ENCODE measurements around the gene SCYL3.

SCYL3 gene

GRCh38 chr1:169853341-169853740 is 40.4 kb downstream of the SCYL3 start:
- TF ChIP-seq Cebpa-rat (IDR thresholded peaks at IDR 0.05), result no peak
- H3K4me2 ChIP-seq, result no peak overlapping the region
- no peak overlapping the region for H3K4me3 ChIP-seq
- H3K27ac ChIP-seq, result no peak overlapping the region
- no peaks in the 10 kb centered on the region for H3K9me3 ChIP-seq (replicated peaks in 1 of 11)
- H3K4me1 ChIP-seq, result no peaks in the 10 kb centered on the region
- no peaks in the 10 kb centered on the region for H3K27me3 ChIP-seq
- 0 out of 22 replicates have a peak, but pooled peaks cover 0 to 7% (median 0%) of the 10 kb centered on the region in 11 experiments for H4K20me1 ChIP-seq
- H3K36me3 ChIP-seq, result peaks cover 92 to 100% (median 97%) of the 10 kb centered on the region in 11 experiments
- no peak overlapping the region for H3K9ac ChIP-seq

- Histone ChIP-seq H3K9ac (no peak overlapping the region), H3K36me3 (peaks cover 87 to 100% (median 95%) of the 10 kb centered on the region in 11 experiments), H3K27me3 (no peaks in the 10 kb centered on the region), H3K9me3 (replicated peaks in 1 of 11) (no peaks in the 10 kb centered on the region), H3K4me2 (no peak overlapping the region), H3K4me1 (no peaks in the 10 kb centered on the region), H3K4me3 (no peak overlapping the region), H4K20me1 (0 out of 22 replicates have a peak, but pooled peaks cover 0 to 7% (median 0%) of the 10 kb centered on the region in 11 experiments), H3K27ac (no peak overlapping the region)
- TF ChIP-seq Cebpa-rat (IDR thresholded peaks at IDR 0.05), result no peak
These were observed 44.2 kb downstream of the SCYL3 start for GRCh38 chr1:169849346-169850022.

GRCh38 chr1:169848456-169848855 is 45.2 kb downstream of the SCYL3 start:
- no peak for TF ChIP-seq Cebpa-rat (IDR thresholded peaks at IDR 0.05)

GRCh38 chr1:169844941-169845608 is 48.6 kb downstream of the SCYL3 start:
- peaks cover 73 to 100% (median 95%) of the 10 kb centered on the region in 11 experiments for H3K36me3 ChIP-seq
- no peak overlapping the region for H3K4me2 ChIP-seq
- TF ChIP-seq Cebpa-rat (IDR thresholded peaks at IDR 0.05), result no peak

More at GRCh38 chr1:169848456-169848855, 45.2 kb downstream of the SCYL3 start:
- Histone ChIP-seq H3K36me3 (peaks cover 85 to 100% (median 94%) of the 10 kb centered on the region in 11 experiments), H3K4me2 (no peak overlapping the region), H3K4me3 (no peak overlapping the region), H3K9ac (no peak overlapping the region), H3K27ac (no peak overlapping the region), H3K4me1 (no peaks in the 10 kb centered on the region), H3K27me3 (no peaks in the 10 kb centered on the region), H4K20me1 (0 out of 22 replicates have a peak, but pooled peaks cover 0 to 7% (median 0%) of the 10 kb centered on the region in 11 experiments), H3K9me3 (replicated peaks in 1 of 11) (no peaks in the 10 kb centered on the region)

DNA sequence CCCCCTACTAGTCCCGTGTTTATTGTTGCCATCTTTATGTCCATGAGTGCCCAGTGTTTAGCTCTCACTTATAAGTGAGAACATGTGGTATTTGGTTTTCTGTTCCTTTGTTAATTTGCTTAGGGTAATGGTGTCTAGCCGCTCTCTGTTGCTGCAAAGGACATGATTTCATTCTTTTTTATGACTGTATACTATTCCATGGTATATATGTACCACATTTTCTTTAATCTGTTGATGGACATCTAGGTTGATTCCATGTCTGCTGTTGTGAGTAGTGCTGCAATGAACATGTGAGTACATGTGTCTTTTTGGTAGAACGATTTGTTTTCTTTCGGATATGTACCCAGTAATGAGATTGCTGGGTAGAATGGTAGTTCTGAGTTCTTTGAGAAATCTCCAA is 54.8 kb downstream of the SCYL3 start:
- no peak for TF ChIP-seq Cebpa-rat (IDR thresholded peaks at IDR 0.05)
- Histone ChIP-seq H3K27me3 (no peaks in the 10 kb centered on the region), H4K20me1 (no peaks in the 10 kb centered on the region), H3K4me2 (no peak overlapping the region), H3K4me1 (no peaks in the 10 kb centered on the region), H3K27ac (no peak overlapping the region), H3K9me3 (replicated peaks in 1 of 11) (peaks cover 14 to 26% (median 21%) of the 10 kb centered on the region in 11 experiments; a peak in 19 of 22 replicates), H3K9ac (no peak overlapping the region), H3K4me3 (no peak overlapping the region), H3K36me3 (peaks cover 59 to 92% (median 79%) of the 10 kb centered on the region in 11 experiments)

More at GRCh38 chr1:169844941-169845608, 48.6 kb downstream of the SCYL3 start:
- H3K9me3 ChIP-seq (replicated peaks in 1 of 11), result peaks cover 0 to 10% (median 3%) of the 10 kb centered on the region in 11 experiments; a peak in 9 of 22 replicates
- no peaks in the 10 kb centered on the region for H3K4me1 ChIP-seq
- 0 out of 22 replicates have a peak, but pooled peaks cover 0 to 7% (median 0%) of the 10 kb centered on the region in 11 experiments for H4K20me1 ChIP-seq
- no peak overlapping the region for H3K27ac ChIP-seq
- H3K9ac ChIP-seq, result no peak overlapping the region
- no peak overlapping the region for H3K4me3 ChIP-seq
- no peaks in the 10 kb centered on the region for H3K27me3 ChIP-seq

- Histone ChIP-seq H3K27me3 (no peaks in the 10 kb centered on the region), H3K4me3 (no peak overlapping the region), H3K27ac (no peak overlapping the region), H4K20me1 (no peaks in the 10 kb centered on the region), H3K9ac (no peak overlapping the region), H3K36me3 (peaks cover 71 to 92% (median 79%) of the 10 kb centered on the region in 11 experiments), H3K4me1 (no peaks in the 10 kb centered on the region), H3K9me3 (replicated peaks in 1 of 11) (peaks cover 14 to 26% (median 21%) of the 10 kb centered on the region in 11 experiments; a peak in 19 of 22 replicates), H3K4me2 (no peak overlapping the region)
- no peak for TF ChIP-seq Cebpa-rat (IDR thresholded peaks at IDR 0.05)
These were observed 57.5 kb downstream of the SCYL3 start for GRCh38 chr1:169836198-169836597.

DNA sequence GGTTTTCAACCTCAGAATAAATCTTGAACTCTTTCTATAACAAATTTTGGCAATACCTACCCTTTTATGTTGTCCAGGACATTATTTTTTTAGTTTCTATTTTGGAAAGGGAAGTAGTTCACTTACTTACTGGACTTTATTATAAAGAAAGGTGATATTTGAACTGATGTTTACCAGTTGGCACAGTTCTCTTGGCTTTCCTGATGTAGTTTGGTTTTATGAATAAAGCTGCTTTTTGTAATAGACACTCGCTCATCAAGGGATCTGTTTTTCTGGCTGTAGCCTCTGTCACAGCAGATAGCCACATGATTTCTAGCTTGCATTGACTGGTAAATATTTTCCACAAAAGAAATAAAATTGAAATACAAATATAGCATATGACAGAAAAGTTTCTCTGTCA is 58.0 kb downstream of the SCYL3 start:
- no peaks in the 10 kb centered on the region for H3K27me3 ChIP-seq
- H4K20me1 ChIP-seq, result no peaks in the 10 kb centered on the region
- no peak overlapping the region for H3K27ac ChIP-seq
- H3K4me3 ChIP-seq, result no peak overlapping the region
- peaks cover 14 to 23% (median 19%) of the 10 kb centered on the region in 11 experiments; a peak in 19 of 22 replicates for H3K9me3 ChIP-seq (replicated peaks in 1 of 11)
- H3K9ac ChIP-seq, result no peak overlapping the region
- H3K4me1 ChIP-seq, result no peaks in the 10 kb centered on the region
- H3K4me2 ChIP-seq, result no peak overlapping the region
- no peak for TF ChIP-seq Cebpa-rat (IDR thresholded peaks at IDR 0.05)
- H3K36me3 ChIP-seq, result peaks cover 71 to 92% (median 78%) of the 10 kb centered on the region in 11 experiments

- no peak overlapping the region for H3K4me2 ChIP-seq
These were observed 58.8 kb downstream of the SCYL3 start for GRCh38 chr1:169834869-169835268.

GRCh38 chr1:169833179-169833901 is 60.4 kb downstream of the SCYL3 start:
- no peaks in the 10 kb centered on the region for H3K4me1 ChIP-seq
- no peak overlapping the region for H3K4me3 ChIP-seq
- H3K36me3 ChIP-seq, result peaks cover 69 to 90% (median 77%) of the 10 kb centered on the region in 11 experiments
- H3K9ac ChIP-seq, result no peak overlapping the region
- H3K9me3 ChIP-seq (replicated peaks in 1 of 11), result peaks cover 0 to under 1% (median 0%) of the 10 kb centered on the region in 11 experiments; a peak in 5 of 22 replicates
- no peaks in the 10 kb centered on the region for H4K20me1 ChIP-seq
- no peaks in the 10 kb centered on the region for H3K27me3 ChIP-seq
- H3K27ac ChIP-seq, result no peak overlapping the region
- TF ChIP-seq Cebpa-rat (IDR thresholded peaks at IDR 0.05), result no peak
- H3K4me2 ChIP-seq, result no peak overlapping the region

More at GRCh38 chr1:169834869-169835268, 58.8 kb downstream of the SCYL3 start:
- Histone ChIP-seq H3K27me3 (no peaks in the 10 kb centered on the region), H3K4me3 (no peak overlapping the region), H3K36me3 (peaks cover 72 to 92% (median 78%) of the 10 kb centered on the region in 11 experiments), H3K27ac (no peak overlapping the region), H4K20me1 (no peaks in the 10 kb centered on the region), H3K9ac (no peak overlapping the region), H3K9me3 (replicated peaks in 1 of 11) (peaks cover 11 to 16% (median 15%) of the 10 kb centered on the region in 11 experiments; a peak in 19 of 22 replicates), H3K4me1 (no peaks in the 10 kb centered on the region)
- TF ChIP-seq Cebpa-rat (IDR thresholded peaks at IDR 0.05), result no peak
